ENCODE results near the gene SMYD3.

DNA sequence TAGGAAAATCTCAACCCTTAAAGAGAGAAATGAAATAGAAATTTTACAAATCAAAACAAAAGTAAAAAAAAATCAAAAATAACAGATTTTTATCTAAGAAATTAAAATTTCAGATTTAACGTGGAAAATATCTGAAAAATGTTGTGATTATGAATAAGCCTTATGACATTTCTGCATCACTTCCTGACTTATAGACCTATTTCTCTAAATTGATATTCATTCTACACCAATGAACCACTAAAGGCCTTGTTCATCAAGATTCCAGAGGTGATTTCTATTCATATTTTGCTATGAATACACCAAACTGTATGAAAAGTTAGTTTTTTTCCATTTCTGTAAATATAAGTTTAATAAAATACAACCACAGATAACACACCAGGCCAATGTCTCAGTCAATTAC, 261.5 kb downstream of the SMYD3 start:
- TF ChIP-seq, protein P1, sequence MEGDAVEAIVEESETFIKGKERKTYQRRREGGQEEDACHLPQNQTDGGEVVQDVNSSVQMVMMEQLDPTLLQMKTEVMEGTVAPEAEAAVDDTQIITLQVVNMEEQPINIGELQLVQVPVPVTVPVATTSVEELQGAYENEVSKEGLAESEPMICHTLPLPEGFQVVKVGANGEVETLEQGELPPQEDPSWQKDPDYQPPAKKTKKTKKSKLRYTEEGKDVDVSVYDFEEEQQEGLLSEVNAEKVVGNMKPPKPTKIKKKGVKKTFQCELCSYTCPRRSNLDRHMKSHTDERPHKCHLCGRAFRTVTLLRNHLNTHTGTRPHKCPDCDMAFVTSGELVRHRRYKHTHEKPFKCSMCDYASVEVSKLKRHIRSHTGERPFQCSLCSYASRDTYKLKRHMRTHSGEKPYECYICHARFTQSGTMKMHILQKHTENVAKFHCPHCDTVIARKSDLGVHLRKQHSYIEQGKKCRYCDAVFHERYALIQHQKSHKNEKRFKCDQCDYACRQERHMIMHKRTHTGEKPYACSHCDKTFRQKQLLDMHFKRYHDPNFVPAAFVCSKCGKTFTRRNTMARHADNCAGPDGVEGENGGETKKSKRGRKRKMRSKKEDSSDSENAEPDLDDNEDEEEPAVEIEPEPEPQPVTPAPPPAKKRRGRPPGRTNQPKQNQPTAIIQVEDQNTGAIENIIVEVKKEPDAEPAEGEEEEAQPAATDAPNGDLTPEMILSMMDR (IDR thresholded peaks at IDR 0.05), result no peak
- TF ChIP-seq POLR2A (IDR thresholded peaks at IDR 0.05), result no peak
